NOMO-1 (cell line): ENCODE results near the gene TTLL9.
"Not testable (repeated sequence)": the region's sequence is repeated elsewhere in the genome, so short reads cannot be mapped to it uniquely, and the experiment has no call there.

Experiments used
- DNase-seq, 2 experiments: peaks; one replicate each; lab custom pipeline; 2025; ENCODE audit not compliant: unreplicated experiment in 2 of 2; lab: John Stamatoyannopoulos, UW

TTLL9 gene

GRCh38 chr20:31869942-31870725, at the start of gene TTLL9, which contains the start of gene DUSP15:
Gene TTLL9 (plus strand): TSS chr20:31870634. CDS start chr20:31871127, 493 bp downstream.
Gene DUSP15 (minus strand): TSS chr20:31870527. CDS start chr20:31870337, 190 bp downstream.
- no peak for DNase-seq

- no peak for DNase-seq
Measured at GRCh38 chr20:31821427-31821826, 49.0 kb upstream of the TTLL9 start.

- peak; percentile 17 to 39 for DNase-seq
Measured at GRCh38 chr20:31822421-31823330, 47.8 kb upstream of the TTLL9 start.

GRCh38 chr20:31823360-31824124, 46.9 kb upstream of the TTLL9 start:
- DNase-seq, result no peak

GRCh38 chr20:31824125-31824485, 46.3 kb upstream of the TTLL9 start:
- no peak for DNase-seq

GRCh38 chr20:31824554-31825313, 45.7 kb upstream of the TTLL9 start:
- no peak for DNase-seq

GRCh38 chr20:31826074-31826473, 44.4 kb upstream of the TTLL9 start:
- no peak for DNase-seq

- no peak for DNase-seq
Measured at GRCh38 chr20:31827059-31827458, 43.4 kb upstream of the TTLL9 start.

- DNase-seq, result not testable (repeated sequence)
Measured at GRCh38 chr20:31828016-31828415, 42.4 kb upstream of the TTLL9 start.

- DNase-seq, result no peak
Measured at GRCh38 chr20:31829731-31830130, 40.7 kb upstream of the TTLL9 start.

- no peak for DNase-seq
Measured at GRCh38 chr20:31830406-31830981, 39.9 kb upstream of the TTLL9 start.

GRCh38 chr20:31831211-31831610, 39.2 kb upstream of the TTLL9 start:
- no peak for DNase-seq

GRCh38 chr20:31831771-31832306, 38.6 kb upstream of the TTLL9 start:
- DNase-seq, result no peak

GRCh38 chr20:31833130-31833930, 37.1 kb upstream of the TTLL9 start:
- DNase-seq, result no peak

GRCh38 chr20:31833931-31834521, 36.4 kb upstream of the TTLL9 start:
- no peak for DNase-seq

- DNase-seq, result no peak
Measured at GRCh38 chr20:31835554-31835953, 34.9 kb upstream of the TTLL9 start.

- DNase-seq, result peak; percentile 79 to 80
Measured at GRCh38 chr20:31835977-31836852, 34.2 kb upstream of the TTLL9 start.
